ENCODE results near the gene CDIP1. TPM values are rescaled to one million over a fixed set of nuclear protein-coding genes. Genes with fewer than 3 reads are reported as not detected.

Gene CDIP1
- total RNA-seq, 2 donors from 2014 or later = 41.8 to 64.4 TPM

DNA sequence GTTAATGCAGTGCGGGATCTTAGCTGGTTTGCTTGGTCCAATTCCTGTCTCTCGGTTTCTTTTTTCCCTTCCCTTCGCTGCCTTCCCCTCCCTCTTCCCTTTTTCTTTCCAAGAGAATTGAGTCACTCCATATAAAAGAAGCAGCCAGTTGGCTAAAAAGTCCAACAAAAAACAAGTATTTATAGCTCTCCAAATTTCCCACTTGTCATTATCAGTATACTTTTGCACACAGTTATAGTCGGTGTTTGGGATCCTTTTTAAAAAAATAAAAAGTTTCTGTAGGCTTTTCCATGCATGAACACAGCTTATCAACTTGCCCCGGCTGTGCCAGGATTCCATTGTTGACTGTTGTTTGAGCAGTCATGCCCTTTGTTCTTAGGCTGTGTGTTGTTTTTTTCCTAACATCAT, 37.5 kb downstream of the CDIP1 start:
- H3K36me3 ChIP-seq (ENCODE audit: control insufficient read depth, insufficient read depth, low read length) = peaks cover 7% of the 10 kb centered on the region
- Mint-ChIP-seq H3K4me3 (no peak overlapping the region), H3K4me1 (peaks cover 43% of the 10 kb centered on the region), H3K27me3 (ENCODE audit: insufficient read depth) (no peaks in the 10 kb centered on the region), H3K27ac (peak overlapping the region; percentile 38), H3K36me3 (ENCODE audit: low read depth) (no peaks in the 10 kb centered on the region), H3K9me3 (no peaks in the 10 kb centered on the region)
- no peaks in the 10 kb centered on the region for H3K27me3 ChIP-seq (ENCODE audit: control insufficient read depth, insufficient read depth, low read length, poor library complexity, severe bottlenecking)
- DNase-seq = no peak
- 70 to 89% methylated on average over 3 to 5 of the region's 5 CpGs for WGBS, 2 experiments (ENCODE audit: insufficient coverage in 1 of 2, insufficient read length in 1 of 2)
- H3K4me1 ChIP-seq (ENCODE audit: control insufficient read depth, insufficient read depth, low read length) = peaks cover 19% of the 10 kb centered on the region
- no peak overlapping the region for H3K9ac ChIP-seq (ENCODE audit: extremely low read depth, low read length, poor library complexity, severe bottlenecking)
- TF ChIP-seq CTCF (conservative IDR thresholded peaks at IDR 0.05) = no peak
- no peak overlapping the region for H3K27ac ChIP-seq (ENCODE audit: low read depth, low read length)
- H3K9me3 ChIP-seq (ENCODE audit: control insufficient read depth, low read length) = no peaks in the 10 kb centered on the region
- no peak overlapping the region for H3K4me3 ChIP-seq (ENCODE audit: low read length)

DNA sequence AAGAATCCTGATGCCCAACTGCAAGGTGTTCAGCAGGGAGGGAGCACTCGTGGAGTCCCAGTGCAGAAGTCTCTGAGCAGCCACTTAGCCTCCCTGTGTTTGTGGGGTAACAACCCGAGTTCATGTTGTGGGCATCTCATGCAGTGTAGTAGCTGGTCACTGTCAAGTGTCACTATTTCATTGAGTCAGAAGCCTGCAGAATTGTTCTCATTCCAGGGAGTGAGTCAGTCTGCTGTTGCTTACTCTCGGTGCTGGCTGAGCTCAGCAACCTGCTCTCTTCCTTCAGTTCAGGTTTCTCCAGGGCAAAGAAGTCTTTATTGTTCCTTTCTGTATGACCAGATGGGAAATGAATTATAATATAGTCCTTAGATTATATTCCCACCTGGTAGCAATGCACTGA, 38.3 kb downstream of the CDIP1 start:
- no peaks in the 10 kb centered on the region for H3K9me3 ChIP-seq (ENCODE audit: control insufficient read depth, low read length)
- H3K27ac Mint-ChIP-seq = no peak overlapping the region
- peaks cover 43% of the 10 kb centered on the region for H3K4me1 Mint-ChIP-seq
- no peaks in the 10 kb centered on the region for H3K36me3 Mint-ChIP-seq (ENCODE audit: low read depth)
- no peak for TF ChIP-seq CTCF (conservative IDR thresholded peaks at IDR 0.05)
- no peak overlapping the region for H3K4me3 Mint-ChIP-seq
- no peak overlapping the region for H3K4me3 ChIP-seq (ENCODE audit: low read length)
- no peak overlapping the region for H3K9ac ChIP-seq (ENCODE audit: extremely low read depth, low read length, poor library complexity, severe bottlenecking)
- H3K27ac ChIP-seq (ENCODE audit: low read depth, low read length) = no peak overlapping the region
- H3K4me1 ChIP-seq (ENCODE audit: control insufficient read depth, insufficient read depth, low read length) = peaks cover 19% of the 10 kb centered on the region
- 40 to 71% methylated on average over 1 to 3 of the region's 3 CpGs for WGBS, 2 experiments (ENCODE audit: insufficient coverage in 1 of 2, insufficient read length in 1 of 2)
- DNase-seq = no peak
- H3K27me3 ChIP-seq (ENCODE audit: control insufficient read depth, insufficient read depth, low read length, poor library complexity, severe bottlenecking) = no peaks in the 10 kb centered on the region
- H3K36me3 ChIP-seq (ENCODE audit: control insufficient read depth, insufficient read depth, low read length) = peaks cover 12% of the 10 kb centered on the region
- H3K27me3 Mint-ChIP-seq (ENCODE audit: insufficient read depth) = no peaks in the 10 kb centered on the region
- H3K9me3 Mint-ChIP-seq = no peaks in the 10 kb centered on the region

DNA sequence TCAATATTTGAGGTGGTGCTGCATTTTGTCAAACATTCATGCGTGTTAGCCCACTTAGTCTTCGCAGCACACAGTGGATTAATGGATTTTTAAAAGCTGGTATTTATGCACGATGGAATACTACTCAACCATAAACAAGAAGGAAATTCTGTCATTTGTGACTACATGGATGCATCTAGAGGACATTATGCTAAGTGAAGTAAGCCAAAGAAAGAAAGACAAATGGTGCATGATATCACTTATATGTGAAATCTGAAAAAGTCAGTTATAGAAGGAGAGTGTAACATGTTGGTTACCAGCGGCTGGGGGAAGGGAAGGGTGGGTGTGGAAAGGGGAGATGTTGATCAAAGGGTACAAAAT, 39.4 kb downstream of the CDIP1 start:
- H3K4me3 Mint-ChIP-seq = no peak overlapping the region
- H3K36me3 Mint-ChIP-seq (ENCODE audit: low read depth) = no peaks in the 10 kb centered on the region
- H3K27me3 ChIP-seq (ENCODE audit: control insufficient read depth, insufficient read depth, low read length, poor library complexity, severe bottlenecking) = no peaks in the 10 kb centered on the region
- no peak for TF ChIP-seq CTCF (conservative IDR thresholded peaks at IDR 0.05)
- peaks cover 19% of the 10 kb centered on the region for H3K4me1 ChIP-seq (ENCODE audit: control insufficient read depth, insufficient read depth, low read length)
- no peak for DNase-seq
- no peaks in the 10 kb centered on the region for H3K9me3 ChIP-seq (ENCODE audit: control insufficient read depth, low read length)
- H3K36me3 ChIP-seq (ENCODE audit: control insufficient read depth, insufficient read depth, low read length) = peaks cover 12% of the 10 kb centered on the region
- no peaks in the 10 kb centered on the region for H3K27me3 Mint-ChIP-seq (ENCODE audit: insufficient read depth)
- no peak overlapping the region for H3K27ac Mint-ChIP-seq
- no peak overlapping the region for H3K4me3 ChIP-seq (ENCODE audit: low read length)
- 89 to 96% methylated on average over 3 to 4 of the region's 4 CpGs for WGBS, 2 experiments (ENCODE audit: insufficient coverage in 1 of 2, insufficient read length in 1 of 2)
- no peaks in the 10 kb centered on the region for H3K9me3 Mint-ChIP-seq
- H3K27ac ChIP-seq (ENCODE audit: low read depth, low read length) = no peak overlapping the region
- no peak overlapping the region for H3K9ac ChIP-seq (ENCODE audit: extremely low read depth, low read length, poor library complexity, severe bottlenecking)
- peaks cover 43% of the 10 kb centered on the region for H3K4me1 Mint-ChIP-seq
